CD4-positive, alpha-beta T cell treated with Interleukin-17A for 1 hour (primary cell): ENCODE results near the gene SAMSN1.

Experiments
- DNase-seq: peaks from one replicate; pipeline ENCODE4 v3.0.0-alpha.2; 2020

The SAMSN1 gene

DNA sequence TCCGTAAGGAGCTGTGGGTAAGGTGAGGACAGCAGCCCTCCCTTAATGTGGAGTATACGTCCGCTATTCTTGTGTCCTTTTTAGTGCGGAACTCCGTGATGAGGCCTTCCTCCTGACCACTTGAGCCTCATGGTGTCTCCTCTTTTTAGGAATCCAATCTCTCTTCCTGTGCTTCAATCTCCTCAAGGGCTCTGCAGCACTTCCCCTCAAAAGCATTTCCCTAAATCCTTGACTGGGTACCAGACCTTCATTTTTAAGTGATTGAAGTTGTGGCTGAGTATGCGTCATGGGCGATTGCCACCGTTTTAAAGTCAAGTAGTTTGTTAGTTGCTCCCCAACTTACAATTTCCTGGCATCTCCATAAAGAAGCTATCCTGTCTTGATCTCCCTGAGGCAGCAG, 62.8 kb downstream of the SAMSN1 start:
- DNase-seq = no peak

DNA sequence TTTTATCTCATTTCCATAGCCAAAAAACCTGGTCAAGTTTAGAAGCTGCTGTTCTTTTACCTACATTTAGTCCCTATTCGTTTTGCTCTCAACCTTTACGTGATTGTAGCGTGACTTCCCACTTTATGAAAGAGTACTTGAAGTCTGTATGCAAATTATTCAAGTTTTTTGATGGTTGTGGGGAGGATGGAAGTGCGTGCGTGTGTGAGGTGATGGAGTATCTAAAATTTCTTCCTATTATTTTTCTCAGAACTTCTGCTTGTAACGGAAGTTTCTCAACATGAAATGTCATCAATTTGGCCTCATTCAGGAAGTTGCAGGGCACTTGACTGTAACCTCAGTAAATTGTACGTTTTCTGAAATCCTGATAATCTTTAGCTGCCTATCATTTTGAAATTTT, 64.0 kb downstream of the SAMSN1 start:
- DNase-seq = peak; percentile 50

DNA sequence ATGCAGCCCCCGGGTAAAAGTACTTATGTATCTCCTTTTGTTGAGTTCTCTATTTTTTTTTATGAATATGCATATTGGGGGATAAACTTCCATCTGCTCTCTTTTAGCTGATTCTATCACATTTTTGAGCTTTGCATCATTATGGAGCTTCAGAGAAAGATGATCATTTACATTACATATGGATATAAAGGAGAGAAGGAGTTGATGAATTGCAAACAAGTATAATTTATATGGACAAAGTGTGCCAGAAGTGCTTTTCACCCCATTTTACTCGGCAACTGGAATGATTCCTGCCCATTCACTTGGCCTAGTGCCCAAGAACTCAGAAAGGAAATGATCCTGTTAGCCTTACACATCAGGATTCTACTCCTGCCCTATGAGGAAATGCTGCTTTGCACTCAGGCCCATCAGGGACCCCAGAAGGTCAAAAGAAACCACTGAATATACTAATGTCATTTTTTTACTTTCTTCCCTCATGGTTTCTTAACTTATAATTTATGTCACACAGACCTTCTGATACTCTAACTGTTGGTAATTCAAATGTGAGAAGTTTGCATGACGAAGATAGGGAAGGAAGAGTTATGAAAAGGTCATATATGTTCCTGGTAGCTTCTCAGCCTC, 65.6 kb downstream of the SAMSN1 start:
- no peak for DNase-seq

DNA sequence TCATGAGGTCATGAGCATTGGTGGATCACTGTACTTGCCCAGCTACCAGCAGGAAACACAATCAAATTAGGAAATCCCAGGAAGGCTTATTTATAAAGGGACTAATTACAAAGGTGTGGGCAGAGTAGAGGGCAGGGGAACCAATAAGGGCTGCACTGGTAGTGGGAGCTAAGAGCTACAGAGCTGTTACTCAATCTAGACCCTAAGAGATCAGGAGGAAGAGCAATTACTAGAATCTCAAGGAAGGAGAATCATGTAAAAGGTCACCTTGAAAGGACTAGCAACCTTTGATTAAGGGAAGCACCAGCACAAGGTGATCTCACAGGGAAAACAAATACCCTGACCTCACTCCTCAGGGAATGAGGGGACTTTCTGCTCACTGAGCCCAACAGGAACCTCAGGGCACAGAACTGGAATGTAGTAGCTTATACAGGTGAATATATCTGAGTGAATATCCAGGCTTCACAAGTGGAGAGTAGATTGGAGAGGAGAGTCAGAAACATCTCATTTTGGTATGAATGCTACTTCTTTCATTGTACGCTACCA, 66.8 kb downstream of the SAMSN1 start:
- DNase-seq = no peak

DNA sequence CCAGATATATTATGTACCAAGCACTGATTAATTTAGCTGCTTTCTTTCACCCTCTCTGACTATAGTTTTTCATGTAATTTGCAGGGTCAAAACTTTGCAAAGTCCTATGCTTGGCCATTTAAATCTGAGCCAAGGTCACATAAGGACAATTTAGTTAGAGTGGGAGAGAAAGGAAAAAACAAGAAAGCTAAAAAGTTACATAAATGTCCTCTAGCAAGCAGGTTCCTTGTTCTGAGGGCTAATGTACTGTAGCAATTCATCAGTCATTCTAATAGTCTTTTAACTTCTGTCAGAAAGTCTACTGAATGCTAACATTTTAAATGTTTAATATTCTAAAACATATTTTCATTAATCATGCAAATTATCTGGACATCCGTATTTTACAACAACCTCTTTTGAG, 68.3 kb downstream of the SAMSN1 start:
- DNase-seq = no peak

DNA sequence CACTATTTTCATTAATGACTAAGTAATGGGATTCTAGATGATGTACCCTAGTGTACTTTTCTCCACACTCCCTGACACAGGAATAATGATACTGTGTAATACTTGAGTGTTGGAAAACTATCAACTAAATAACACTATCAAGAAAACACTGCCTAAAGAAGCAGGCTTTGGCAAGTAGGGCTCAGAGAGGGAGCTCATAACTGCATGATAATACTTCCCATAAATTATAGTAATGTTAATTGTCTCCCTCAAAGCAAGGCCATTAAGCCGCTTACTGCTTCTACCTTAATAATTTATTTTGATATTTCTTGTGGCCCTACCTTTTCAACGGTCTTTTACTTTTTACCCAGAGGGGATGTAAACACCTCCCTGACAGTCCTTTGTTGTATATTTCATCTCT, 69.0 kb downstream of the SAMSN1 start:
- no peak for DNase-seq

DNA sequence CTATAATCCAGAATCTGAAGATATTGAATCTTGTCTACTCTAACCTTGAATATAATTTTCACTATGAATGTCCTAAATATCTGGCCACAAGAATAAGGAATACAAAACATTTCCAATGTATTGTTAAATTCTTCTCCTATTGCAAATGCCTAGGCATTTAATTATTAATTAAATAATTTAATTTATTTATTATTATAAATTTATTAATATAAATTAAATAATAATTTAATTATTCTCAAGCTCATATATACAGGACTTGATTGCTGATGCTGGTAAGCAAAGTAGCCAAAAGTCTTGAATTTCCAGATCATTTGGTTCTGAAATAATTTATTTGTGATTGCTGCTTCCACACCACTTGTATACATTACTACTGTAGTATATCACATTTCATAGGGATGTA, 71.1 kb downstream of the SAMSN1 start:
- DNase-seq = no peak

DNA sequence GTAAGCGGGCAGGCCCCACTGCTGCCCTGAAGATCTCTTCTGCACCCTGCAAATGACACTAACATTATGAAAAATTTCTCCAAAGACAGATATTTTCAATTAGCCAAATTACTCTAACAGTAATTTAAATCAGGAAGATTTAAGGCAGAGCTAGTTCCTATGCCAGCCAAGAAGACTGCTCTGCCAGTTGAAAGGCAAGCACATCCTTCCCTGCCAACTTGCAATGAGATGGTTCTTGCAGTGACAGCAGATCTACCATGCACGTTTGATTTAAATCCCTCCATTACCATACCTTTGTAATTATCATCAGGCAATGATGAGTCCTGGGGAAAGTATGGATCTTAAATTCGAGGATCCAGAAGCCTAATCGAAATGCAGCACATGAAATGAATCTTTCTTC, 76.5 kb downstream of the SAMSN1 start:
- no peak for DNase-seq

DNA sequence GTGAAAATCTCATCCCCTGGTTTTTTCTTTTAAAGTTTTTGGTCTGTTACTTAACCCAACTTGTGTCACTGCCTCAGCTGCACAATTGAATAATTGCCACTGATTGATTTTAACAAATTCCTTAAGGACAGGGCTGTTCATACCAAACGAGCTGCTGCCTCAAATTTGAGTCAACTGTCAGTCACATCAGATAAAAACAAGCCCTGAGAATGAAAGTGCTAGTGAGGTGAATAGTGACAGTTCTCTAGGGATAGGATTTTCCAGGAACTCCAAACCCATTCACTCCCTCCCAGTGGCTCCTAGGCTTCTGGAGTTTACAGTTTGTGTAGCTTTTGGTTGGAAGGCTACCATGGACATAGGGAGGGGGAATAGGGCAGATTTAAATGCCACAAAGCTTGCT, 79.4 kb downstream of the SAMSN1 start:
- no peak for DNase-seq

DNA sequence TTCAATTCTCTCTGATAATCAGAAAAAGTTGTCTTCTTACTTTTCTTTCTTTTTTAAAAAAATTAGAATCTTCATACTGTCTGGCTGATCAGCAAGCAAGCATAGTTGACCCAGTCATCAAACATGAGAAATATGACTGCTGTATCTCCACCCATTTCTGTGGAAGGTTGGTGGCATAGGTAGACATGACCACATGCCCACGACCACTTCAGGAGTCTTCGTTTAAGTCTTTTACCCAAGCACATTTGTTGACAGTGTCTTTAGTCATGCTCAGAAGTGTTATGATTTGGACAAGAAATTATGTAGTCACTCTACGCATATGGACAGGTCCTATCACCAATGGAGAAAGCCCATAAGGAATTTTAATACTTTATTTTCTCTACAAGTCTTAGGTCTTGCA, 88.4 kb downstream of the SAMSN1 start:
- no peak for DNase-seq

DNA sequence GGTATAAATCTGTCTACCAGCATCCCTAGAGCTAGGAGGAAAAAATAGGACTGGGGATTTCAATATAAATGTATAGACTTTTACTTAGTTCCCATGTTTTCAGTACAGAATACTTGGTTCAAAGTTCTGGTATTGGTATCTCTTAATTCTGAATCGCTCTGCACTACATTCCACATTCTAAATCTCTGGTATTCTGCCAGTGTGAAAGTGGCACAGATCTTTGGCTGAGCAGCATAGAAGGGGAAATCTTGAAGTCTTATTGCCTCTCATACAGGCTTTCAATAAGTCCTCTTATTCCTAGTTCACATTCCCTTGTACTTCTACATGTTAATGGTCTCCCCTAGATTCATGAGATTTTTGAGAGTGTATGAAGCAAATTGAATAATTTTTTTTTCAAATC, 89.2 kb downstream of the SAMSN1 start:
- no peak for DNase-seq

DNA sequence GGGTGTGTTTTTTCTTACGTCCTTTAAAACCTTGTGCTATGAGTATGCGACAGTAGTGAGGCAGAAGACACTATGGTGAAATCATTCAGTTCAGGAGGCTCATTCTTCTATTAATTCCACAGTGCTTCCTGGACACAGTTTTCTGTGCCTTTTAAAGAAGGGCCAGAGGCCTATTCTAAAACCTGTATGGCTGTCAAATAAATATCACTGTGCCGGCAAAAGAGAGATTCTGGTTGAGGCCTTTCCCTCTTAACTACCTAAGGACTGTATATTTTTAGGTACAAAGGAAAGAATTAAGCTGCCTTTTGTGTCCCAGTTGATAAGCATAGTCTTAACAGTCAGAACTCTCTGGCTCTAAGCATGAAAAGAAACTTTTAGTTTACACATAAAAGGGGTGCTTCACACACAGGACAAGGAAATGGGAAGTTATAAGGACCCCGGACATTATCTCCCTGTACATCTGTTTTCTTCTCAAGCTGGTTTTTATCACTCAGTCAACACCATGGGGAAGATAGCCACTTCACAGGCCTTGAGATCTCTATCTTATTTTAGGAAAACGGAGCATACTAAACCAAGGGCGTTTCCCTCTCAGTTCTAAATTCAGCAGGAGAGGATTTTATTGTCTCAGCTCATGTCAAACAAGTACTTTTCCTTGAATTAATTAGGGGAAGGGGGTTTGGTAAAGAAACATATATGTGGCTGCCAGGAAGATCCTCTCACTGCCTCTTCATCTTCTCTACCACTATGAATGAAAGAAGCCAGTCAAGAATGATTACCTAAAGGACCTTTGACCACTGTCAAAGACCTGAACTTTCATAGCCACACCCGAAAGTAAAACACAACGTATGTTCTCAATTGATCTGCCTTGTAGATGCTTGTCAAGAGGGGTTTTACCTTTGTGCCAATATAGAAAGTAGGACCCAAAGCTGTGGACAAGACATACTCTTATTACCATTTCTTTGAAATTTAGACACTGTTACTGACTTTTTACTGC, 91.8 kb downstream of the SAMSN1 start:
- DNase-seq = no peak

DNA sequence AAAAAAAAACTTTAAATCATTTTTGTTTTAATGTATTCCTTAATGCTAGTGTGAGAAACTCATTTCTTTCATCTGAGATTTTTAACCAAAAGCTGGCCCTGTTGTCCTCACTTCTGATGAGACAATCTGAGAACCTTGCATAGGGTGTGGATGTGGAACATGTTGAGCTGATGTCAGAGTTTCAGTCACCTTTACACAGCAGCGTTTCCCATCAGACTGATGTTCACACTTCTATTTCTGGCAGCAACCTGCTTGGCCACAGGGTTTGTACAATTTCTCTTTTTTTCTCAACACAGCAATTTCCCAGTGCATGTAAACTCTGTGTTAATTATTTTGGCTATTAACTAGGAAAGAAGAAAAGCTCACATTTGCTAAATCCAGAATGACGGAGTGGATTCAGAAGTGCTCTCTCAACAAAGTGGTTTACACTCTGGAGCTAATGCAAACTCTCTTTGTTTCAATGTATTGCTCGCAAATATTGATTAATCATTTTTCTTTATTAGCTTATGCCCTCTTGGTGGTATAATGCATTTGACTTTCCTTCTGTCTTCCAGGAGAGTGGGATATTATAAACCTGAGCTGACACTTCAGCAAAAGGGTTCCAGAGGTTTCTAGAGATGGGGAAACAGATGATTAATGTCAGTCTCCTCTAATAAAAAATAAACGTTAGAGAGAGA, 92.6 kb downstream of the SAMSN1 start:
- peak; percentile 16 for DNase-seq

DNA sequence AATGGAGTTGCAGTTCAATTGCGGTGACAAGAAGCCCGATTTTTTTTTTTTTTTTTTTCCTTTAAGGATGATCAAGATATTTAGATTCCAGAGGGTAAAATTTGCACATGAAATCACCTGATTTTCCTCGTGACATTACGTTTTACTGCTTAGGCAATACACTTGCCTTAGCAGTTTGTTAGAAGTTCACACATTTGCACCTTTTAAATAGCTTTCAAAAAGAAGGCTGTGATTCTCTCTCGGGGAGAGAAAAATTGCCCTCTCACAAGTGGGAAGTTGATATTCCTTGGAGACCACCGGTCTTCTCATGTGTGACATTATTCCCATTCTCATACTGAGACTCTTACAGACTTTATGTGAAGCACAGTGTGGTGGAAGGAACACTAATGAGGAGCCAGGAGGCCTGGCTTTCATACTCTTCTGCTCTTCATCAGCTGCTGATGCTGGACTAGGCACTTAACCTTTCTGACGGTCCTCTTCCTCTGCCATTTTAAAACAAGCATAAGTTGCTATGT, 93.3 kb downstream of the SAMSN1 start:
- DNase-seq = no peak

DNA sequence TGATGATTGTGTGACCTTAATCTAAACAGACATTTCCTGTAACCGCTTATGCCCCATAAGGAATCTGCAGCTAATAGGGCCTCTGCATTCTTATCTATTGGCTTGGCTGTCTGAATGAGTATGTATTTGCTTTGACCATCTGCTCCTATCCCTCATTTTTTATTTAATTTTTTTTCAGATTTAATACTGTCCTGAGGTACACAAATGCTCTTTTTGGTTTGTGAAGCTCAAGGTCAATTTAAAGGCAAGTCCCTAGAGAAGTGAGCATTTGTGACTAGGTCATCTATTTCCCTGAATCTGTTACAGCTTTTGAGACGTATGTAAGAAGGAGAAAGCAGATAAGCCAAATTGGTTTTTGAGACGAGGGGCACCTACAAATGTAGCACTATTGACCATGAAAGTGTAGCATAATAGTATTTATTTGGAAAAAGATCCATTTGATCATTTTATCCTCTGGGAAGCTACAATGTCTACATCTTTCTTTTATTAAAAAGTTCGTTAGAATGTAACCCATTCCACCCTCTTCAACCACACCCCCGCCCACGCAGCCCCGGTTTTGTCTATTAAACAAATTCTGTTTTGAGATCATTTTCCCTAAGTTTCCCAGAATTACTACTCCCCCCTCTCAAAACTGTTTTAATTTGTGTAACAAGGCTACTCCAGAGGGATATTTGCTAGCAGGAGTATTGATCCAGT, 93.9 kb downstream of the SAMSN1 start:
- DNase-seq = peak; percentile 2

DNA sequence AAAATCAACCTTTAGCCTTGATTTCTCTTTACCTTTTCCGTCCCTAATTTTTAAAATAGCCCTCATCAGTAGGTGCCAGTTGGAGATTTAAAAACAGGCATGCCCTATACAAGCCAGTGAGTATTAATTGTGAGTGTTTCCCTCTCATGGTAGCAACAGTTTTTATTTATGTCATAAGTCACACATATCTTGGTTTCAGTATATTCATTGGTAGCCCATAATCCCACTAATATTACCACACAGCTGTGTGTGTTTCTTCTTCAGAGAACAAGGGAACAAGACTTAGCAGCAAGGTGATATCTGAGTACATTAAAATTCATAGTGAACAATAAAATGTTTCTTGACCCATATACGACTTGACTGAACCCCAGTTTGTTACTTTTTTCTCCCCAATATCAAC, 94.6 kb downstream of the SAMSN1 start:
- no peak for DNase-seq

DNA sequence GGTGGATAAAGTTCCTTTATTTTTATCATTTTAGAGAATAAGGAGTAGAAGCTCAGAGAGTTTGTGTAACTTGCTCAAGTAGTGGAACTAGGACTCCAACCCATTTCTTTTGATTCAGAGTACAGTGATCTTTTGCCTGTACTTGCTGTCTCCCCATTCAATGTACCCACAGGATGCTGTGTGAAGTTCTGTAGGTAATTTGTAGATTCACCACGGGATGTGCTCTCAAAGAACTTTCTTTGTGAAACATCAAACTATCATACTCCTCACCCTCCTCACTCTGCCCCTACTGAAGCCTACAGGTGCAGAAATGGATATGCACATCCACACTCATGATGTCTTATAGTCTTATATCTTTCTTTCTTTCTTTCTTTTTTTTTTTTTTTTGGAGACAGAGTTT, 97.3 kb downstream of the SAMSN1 start:
- DNase-seq = no peak

DNA sequence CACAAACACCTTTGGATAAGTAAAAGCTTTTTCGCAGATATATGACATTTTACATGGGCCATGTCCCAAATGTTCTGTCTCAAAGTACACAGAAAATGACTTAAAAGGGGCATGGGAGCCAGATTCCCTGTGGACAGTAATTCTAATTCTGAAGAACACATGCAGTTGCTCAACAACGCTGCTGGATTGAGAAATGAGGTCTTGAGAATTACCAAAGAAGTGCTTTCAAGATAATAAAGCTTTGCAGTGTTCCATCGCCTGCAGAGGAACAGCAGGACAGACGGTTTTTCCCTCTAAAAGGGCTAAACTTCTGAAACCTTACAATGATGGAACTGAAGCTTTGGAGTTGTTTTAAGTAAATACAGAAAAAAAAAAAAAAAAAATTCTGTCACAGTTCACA, 107.9 kb downstream of the SAMSN1 start:
- no peak for DNase-seq

DNA sequence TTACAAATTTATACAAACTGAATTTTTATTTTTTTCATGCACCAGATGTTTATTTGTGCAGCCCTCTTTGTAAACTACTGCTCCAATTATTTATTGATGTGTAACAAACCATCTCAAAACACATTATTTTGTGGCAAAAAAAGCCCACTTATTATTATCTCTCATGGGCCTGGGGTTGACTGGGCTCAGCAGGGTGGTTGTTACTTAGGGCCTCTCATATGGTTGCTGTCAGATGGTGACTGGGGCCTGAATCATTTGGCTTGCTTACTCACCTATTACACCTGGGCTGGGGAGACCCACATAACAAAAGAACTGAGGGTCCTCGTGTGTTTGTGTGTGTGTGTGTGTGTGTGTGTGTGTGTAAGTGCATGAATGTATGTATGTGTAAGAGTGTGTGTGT, 110.7 kb downstream of the SAMSN1 start:
- DNase-seq = no peak
